ENCODE measurements around the gene SLC49A4. TPM values are rescaled to one million over a fixed set of nuclear protein-coding genes. Genes with fewer than 3 reads are reported as not detected.

The SLC49A4 gene
- total RNA-seq, 4 donors from 2014 or later, result 2.4 to 29.9 (median 20.1) TPM

- 74 to 85% methylated on average over 8 to 14 of the region's 14 CpGs for WGBS, 2 donors (ENCODE audit: low coverage in 1 of 2)
- Histone ChIP-seq H3K4me1 (no peaks in the 10 kb centered on the region), H3K9me3 (no peaks in the 10 kb centered on the region), H3K4me3 (no peak overlapping the region), H3K27ac (no peak overlapping the region), H3K36me3 (no peaks in the 10 kb centered on the region), H3K27me3 (no peaks in the 10 kb centered on the region)
- in situ Hi-C loops (cut with MboI; ENCODE audit: low pct_ligation_motif_present in 1 of 4, low pct_unique_long_range_greater_than_20kb in 1 of 4, low sequenced_read_pairs in 3 of 4), result loop anchor here in 2 of 4 donors (25.0 kb wide), 1 partner anchor 332 kb away; no protein-coding TSS in a partner anchor
- TF ChIP-seq CTCF (IDR thresholded peaks at IDR 0.05) (no peak), EP300 (IDR thresholded peaks at IDR 0.05; ENCODE audit: low read depth) (no peak), POLR2A (IDR thresholded peaks at IDR 0.05) (no peak), POLR2AphosphoS5 (IDR thresholded peaks at IDR 0.05) (no peak)
- no peak for DNase-seq
- intact Hi-C loops (cut with DNase I; ENCODE audit: low total_unique reads), result no loop called here
Observed at GRCh38 chr3:122930063-122930997, 135.5 kb downstream of the SLC49A4 start.

Other genes with a start within 250 kb of the SLC49A4 start
- 10 to 100 TPM; 24.2 to 35.8 (median 29.1) TPM for gene PARP9, start 230.8 kb upstream of the SLC49A4 start, total RNA-seq
- gene DTX3L, start 230.7 kb upstream of the SLC49A4 start, total RNA-seq, result 10 to 100 TPM; 22.3 to 32.4 (median 26.7) TPM
- 10 to 100 TPM in 1 of 4 donors, 1 to 10 TPM in 3; 1.2 to 10.3 (median 4.2) TPM for gene PARP15, start 217.4 kb upstream of the SLC49A4 start, total RNA-seq
- 100 to 1,000 TPM in 1 of 4 donors, 10 to 100 TPM in 3; 35.9 to 211 (median 56.7) TPM for gene PARP14, start 114.2 kb upstream of the SLC49A4 start, total RNA-seq
- gene HSPBAP1, start 1.2 kb upstream of the SLC49A4 start, total RNA-seq, result 10 to 100 TPM in 2 of 4 donors, 1 to 10 TPM in 2; 1.2 to 22.8 (median 10.3) TPM
- gene SEMA5B, start 232.7 kb downstream of the SLC49A4 start, total RNA-seq, result 1 to 10 TPM in 1 of 4 donors, under 1 TPM in 2, not detected in 1; 0.16 to 1.4 (median 0.27) TPM